Measurements from ENCODE around the gene RNF213.

GRCh38 chr17:80376531-80376930, 115.9 kb downstream of the RNF213 start:
- no peak for TF ChIP-seq CTCF (IDR thresholded peaks at IDR 0.05)
- no peak for TF ChIP-seq EP300 (IDR thresholded peaks at IDR 0.05; ENCODE audit: low read depth)
- TF ChIP-seq POLR2A (IDR thresholded peaks at IDR 0.05), result no peak
- no peak for TF ChIP-seq POLR2AphosphoS5 (IDR thresholded peaks at IDR 0.05)
